Naive thymus-derived CD8-positive, alpha-beta T cell (primary cell): Measurements from ENCODE around the gene LMO7. TPM values are rescaled to one million over a fixed set of nuclear protein-coding genes. Genes with fewer than 3 reads are reported as not detected.
"Not testable (repeated sequence)": the region's sequence is repeated elsewhere in the genome, so short reads cannot be mapped to it uniquely, and the experiment has no call there.

Experiments used
- ATAC-seq, 2 donors: fragments of 150-1000 bp; cut with Tn5 transposase in 1 of 2; sonication (Bioruptor Pico), chemical (Tn5 transposase) in 1 of 2; 1 replicate in 1 of 2; 2 replicates in 1 of 2; pipeline ENCODE4 v1.10.0; 2021; ENCODE audit warnings: mild to moderate bottlenecking in 2 of 2, moderate library complexity in 2 of 2
- POLR2A ChIA-PET: fragments of 350-600 bp; sonication (Branson Sonifier 250); formaldehyde crosslinking; loops from one replicate; lab custom pipeline; 2021; ENCODE audit warnings: antibody characterized with exemption; lab: Charles Lee
- DNase-seq, 10 donors: peaks; one replicate each; pipeline versions ENCODE4 v3.0.0 to v3.0.0-alpha.2; 2020 to 2022
- H3K27ac Mint-ChIP-seq, 10 donors: one replicate each; pipeline ENCODE4 v1.8.0; 2020 to 2022; ENCODE audit warnings: mild to moderate bottlenecking in 10 of 10, mixed read lengths in 10 of 10, moderate library complexity in 4 of 10, inconsistent platforms in 1 of 10
- H3K27me3 Mint-ChIP-seq, 5 donors: one replicate each; pipeline ENCODE4 v1.8.0; 2021 to 2022; ENCODE audit warnings: mixed read lengths in 5 of 5
- H3K36me3 Mint-ChIP-seq, 3 donors: one replicate each; pipeline ENCODE4 v1.8.0; 2020 to 2022; ENCODE audit warnings: mixed read lengths in 3 of 3, mild to moderate bottlenecking in 2 of 3, inconsistent platforms in 1 of 3
- H3K4me1 Mint-ChIP-seq, 4 donors: one replicate each; pipeline ENCODE4 v1.8.0; 2021 to 2022; ENCODE audit warnings: mixed read lengths in 4 of 4
- H3K4me3 Mint-ChIP-seq, 10 donors: one replicate each; pipeline ENCODE4 v1.8.0; 2020 to 2022; ENCODE audit warnings: mild to moderate bottlenecking in 10 of 10, mixed read lengths in 10 of 10, moderate library complexity in 6 of 10, inconsistent platforms in 1 of 10
- H3K9me3 Mint-ChIP-seq, 9 donors: one replicate each; pipeline ENCODE4 v1.8.0; 2020 to 2022; ENCODE audit warnings: mixed read lengths in 9 of 9, mild to moderate bottlenecking in 3 of 9, inconsistent platforms in 1 of 9, moderate library complexity in 1 of 9
- polyA plus RNA-seq, 3 donors: library from polyadenylated mRNA; unstranded; fragments of 300-500 nt; fragmentation: Illumina TruSeq; gene quantifications; one replicate each; pipeline ENCODE4 v1.2.3, GENCODE V29; 2021
- total RNA-seq, 8 experiments: library from RNA in 2 of 8; stranded (reverse) in 2 of 8; gene quantifications; one replicate each; pipeline ENCODE4 v1.2.3 and lab custom pipeline; 2021 to 2026

LMO7 gene
- total and polyA plus RNA-seq, 5 experiments from 2014 or later: 23.0 to 66.1 (median 35.8) TPM

GRCh38 chr13:75789451-75790197 is 153.5 kb downstream of the LMO7 start:
- POLR2A ChIA-PET: no interaction called here
- Mint-ChIP-seq H3K4me3 (no peak overlapping the region), H3K9me3 (peaks cover 0 to 3% (median 0%) of the 10 kb centered on the region in 9 donors), H3K27ac (no peak overlapping the region), H3K36me3 (peaks cover 0 to 22% (median 20%) of the 10 kb centered on the region in 3 donors), H3K27me3 (no peaks in the 10 kb centered on the region), H3K4me1 (peaks cover 7 to 26% (median 12%) of the 10 kb centered on the region in 4 donors)
- ATAC-seq (no peak), DNase-seq (no peak)

DNA sequence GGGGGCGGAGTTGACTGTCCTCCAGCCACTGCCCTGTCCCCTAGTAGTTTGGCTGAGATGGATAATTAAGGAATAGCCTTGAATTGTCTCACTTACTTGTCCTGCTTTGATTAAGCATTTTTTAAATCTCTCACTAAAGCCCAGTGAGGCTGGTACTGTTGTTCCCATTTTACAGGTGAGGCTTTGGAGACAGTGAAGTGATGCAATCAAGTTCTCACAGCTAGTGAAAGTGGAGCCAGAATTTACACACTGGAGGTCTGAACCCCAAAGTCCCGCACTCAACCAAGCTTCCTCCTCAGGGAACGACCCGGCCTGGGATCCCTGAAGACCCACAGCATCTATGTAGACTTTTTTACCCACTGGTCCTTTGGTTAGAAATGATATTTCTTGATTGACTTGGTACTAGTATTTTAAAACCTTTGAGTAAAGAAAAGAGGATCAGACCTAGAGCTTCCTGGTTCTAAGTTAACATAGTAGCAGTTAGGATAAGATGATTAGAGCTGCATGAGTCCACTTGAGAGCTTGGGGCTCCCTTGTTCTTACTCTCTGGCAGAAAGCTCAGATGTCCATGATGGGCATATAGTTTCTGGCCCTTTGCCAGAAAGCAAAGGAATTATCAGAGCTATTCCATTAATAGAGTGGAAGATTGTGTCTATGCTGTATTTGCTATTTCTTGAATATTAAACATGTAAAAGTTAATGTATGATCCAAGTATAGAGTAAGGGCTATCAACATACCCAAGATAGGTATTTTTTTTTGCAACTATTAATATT is 154.3 kb downstream of the LMO7 start:
- ATAC-seq (no peak), DNase-seq (no peak)
- no peaks in the 10 kb centered on the region for H3K27me3 Mint-ChIP-seq
- peaks cover 0 to 3% (median 0%) of the 10 kb centered on the region in 9 donors for H3K9me3 Mint-ChIP-seq
- H3K4me1 Mint-ChIP-seq: peaks cover 5 to 24% (median 12%) of the 10 kb centered on the region in 4 donors
- H3K36me3 Mint-ChIP-seq: peaks cover 0 to 23% (median 20%) of the 10 kb centered on the region in 3 donors
- POLR2A ChIA-PET: no interaction called here
- no peak overlapping the region for H3K27ac Mint-ChIP-seq
- no peak overlapping the region for H3K4me3 Mint-ChIP-seq

- Mint-ChIP-seq H3K27me3 (no peaks in the 10 kb centered on the region), H3K36me3 (peaks cover 8 to 42% (median 29%) of the 10 kb centered on the region in 3 donors), H3K9me3 (peaks cover 0 to 3% (median 0%) of the 10 kb centered on the region in 9 donors), H3K4me3 (no peak overlapping the region), H3K4me1 (peaks cover 5 to 22% (median 11%) of the 10 kb centered on the region in 4 donors), H3K27ac (peak overlapping the region in 2 of 10 donors; percentile 16 to 27)
- DNase-seq (no peak), ATAC-seq (no peak)
- POLR2A ChIA-PET: no interaction called here
Observed at GRCh38 chr13:75792526-75793187, 156.5 kb downstream of the LMO7 start.

DNA sequence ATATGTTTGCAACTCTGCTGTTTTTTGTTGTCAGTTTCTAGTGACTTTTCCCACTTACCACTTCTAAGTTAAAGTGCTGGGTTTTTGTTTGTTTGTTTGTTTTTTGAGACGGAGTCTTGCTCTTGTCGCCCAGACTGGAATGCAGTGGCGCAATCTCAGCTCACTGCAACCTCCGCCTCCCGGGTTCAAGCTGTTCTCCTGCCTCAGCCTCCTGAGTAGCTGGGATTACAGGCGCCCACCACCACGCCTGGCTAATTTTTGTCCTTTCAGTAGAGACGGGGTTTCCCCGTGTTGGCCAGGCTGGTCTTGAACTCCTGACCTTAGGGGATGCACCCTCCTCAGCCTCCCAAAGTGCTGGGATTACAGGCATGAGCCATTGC is 157.0 kb downstream of the LMO7 start:
- H3K27me3 Mint-ChIP-seq, H3K9me3 Mint-ChIP-seq, H3K4me3 Mint-ChIP-seq, DNase-seq, ATAC-seq, POLR2A ChIA-PET, H3K27ac Mint-ChIP-seq: not testable (repeated sequence)
- H3K4me1 Mint-ChIP-seq: peaks cover 5 to 22% (median 12%) of the 10 kb centered on the region in 4 donors
- peaks cover 8 to 47% (median 34%) of the 10 kb centered on the region in 3 donors for H3K36me3 Mint-ChIP-seq

DNA sequence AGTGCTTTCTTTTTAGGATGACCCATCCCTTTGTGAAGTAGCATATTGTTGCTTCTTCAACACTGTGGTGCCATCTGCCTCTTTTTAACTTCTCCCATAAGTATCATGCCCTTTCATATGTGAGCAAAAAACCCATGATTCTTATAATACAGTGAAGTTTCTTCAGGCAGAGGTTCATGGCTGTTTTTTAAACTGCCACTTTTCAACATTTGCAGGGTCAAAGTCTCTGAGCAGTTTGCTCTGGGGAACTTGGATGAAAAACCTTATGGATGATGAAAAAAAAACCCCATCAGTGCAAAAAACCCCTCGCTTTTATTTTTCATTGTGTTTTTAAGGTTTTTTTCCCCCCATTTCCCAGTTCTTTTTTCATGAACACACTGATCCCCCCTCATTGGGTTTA is 158.5 kb downstream of the LMO7 start:
- ATAC-seq: no peak
- Mint-ChIP-seq H3K27ac (no peak overlapping the region), H3K9me3 (peaks cover 0 to 3% (median 0%) of the 10 kb centered on the region in 9 donors), H3K4me1 (peaks cover 5 to 22% (median 12%) of the 10 kb centered on the region in 4 donors), H3K4me3 (no peak overlapping the region), H3K36me3 (peaks cover 8 to 53% (median 46%) of the 10 kb centered on the region in 3 donors), H3K27me3 (no peaks in the 10 kb centered on the region)
- DNase-seq: no peak
- POLR2A ChIA-PET: no interaction called here

DNA sequence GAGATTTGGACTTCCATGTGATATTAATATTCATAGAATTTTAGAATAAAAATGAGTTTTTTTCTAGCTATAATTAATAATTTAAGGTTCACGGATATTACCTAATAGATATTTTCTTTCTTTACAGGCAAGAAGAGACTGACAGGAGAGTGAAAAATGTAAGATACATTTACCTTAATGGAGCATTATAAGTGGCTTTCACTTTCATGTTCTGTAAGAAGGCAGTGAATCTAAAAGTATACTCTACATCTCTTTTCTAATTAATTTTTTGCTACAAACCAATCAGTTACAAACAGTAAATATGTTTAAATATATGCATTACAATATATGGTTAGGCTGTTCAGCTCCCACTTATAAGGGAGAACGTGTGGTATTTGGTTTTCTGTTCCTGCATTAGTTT is 159.1 kb downstream of the LMO7 start:
- ATAC-seq (no peak), DNase-seq (no peak)
- Mint-ChIP-seq H3K4me3 (no peak overlapping the region), H3K27ac (peak overlapping the region in 1 of 10 donors; percentile 9), H3K27me3 (no peaks in the 10 kb centered on the region), H3K4me1 (peaks cover 5 to 22% (median 12%) of the 10 kb centered on the region in 4 donors), H3K9me3 (peaks cover 0 to 3% (median 0%) of the 10 kb centered on the region in 9 donors), H3K36me3 (peaks cover 8 to 53% (median 44%) of the 10 kb centered on the region in 3 donors)
- POLR2A ChIA-PET: no interaction called here

DNA sequence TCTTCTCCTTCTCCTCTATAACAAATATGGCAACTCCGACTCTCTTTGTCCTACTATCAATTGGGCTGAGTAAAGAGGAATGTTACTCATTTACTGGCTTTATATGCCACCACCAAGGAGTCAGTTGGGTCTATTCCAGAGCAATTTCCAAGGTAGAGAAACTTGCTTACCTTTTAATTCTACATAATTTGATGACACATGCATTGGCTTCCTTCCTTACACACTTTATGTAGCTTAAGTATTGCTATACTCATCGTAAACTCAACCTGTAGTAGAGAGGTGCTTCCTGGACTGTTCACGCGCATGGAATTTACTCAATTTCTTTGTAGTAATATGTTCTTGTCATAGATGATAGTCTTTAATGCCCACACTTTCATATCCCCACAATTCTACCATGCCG is 160.7 kb downstream of the LMO7 start:
- H3K4me1 Mint-ChIP-seq: peaks cover 5 to 30% (median 18%) of the 10 kb centered on the region in 4 donors
- H3K9me3 Mint-ChIP-seq: peaks cover 0 to 3% (median 0%) of the 10 kb centered on the region in 9 donors
- DNase-seq (no peak), ATAC-seq (no peak)
- no peaks in the 10 kb centered on the region for H3K27me3 Mint-ChIP-seq
- POLR2A ChIA-PET: no interaction called here
- H3K4me3 Mint-ChIP-seq: no peak overlapping the region
- H3K36me3 Mint-ChIP-seq: peaks cover 8 to 51% (median 43%) of the 10 kb centered on the region in 3 donors
- peak overlapping the region in 1 of 10 donors; percentile 19 for H3K27ac Mint-ChIP-seq

- H3K36me3 Mint-ChIP-seq: peaks cover 8 to 48% (median 42%) of the 10 kb centered on the region in 3 donors
- H3K9me3 Mint-ChIP-seq: peaks cover 0 to 3% (median 0%) of the 10 kb centered on the region in 9 donors
- H3K4me1 Mint-ChIP-seq: peaks cover 9 to 28% (median 18%) of the 10 kb centered on the region in 4 donors
- no peaks in the 10 kb centered on the region for H3K27me3 Mint-ChIP-seq
- no peak for DNase-seq
- ATAC-seq: no peak
- H3K27ac Mint-ChIP-seq: no peak overlapping the region
- no peak overlapping the region for H3K4me3 Mint-ChIP-seq
- POLR2A ChIA-PET: no interaction called here
Observed at GRCh38 chr13:75797239-75797638, 161.1 kb downstream of the LMO7 start.

- no peaks in the 10 kb centered on the region for H3K27me3 Mint-ChIP-seq
- no peak overlapping the region for H3K4me3 Mint-ChIP-seq
- no peak for DNase-seq
- no peak for ATAC-seq
- POLR2A ChIA-PET: interaction anchor here (0.6 kb wide), 1 partner anchor 47 kb away, joined by 8 read pairs; no protein-coding TSS in a partner anchor
- peaks cover 0 to 3% (median 0%) of the 10 kb centered on the region in 9 donors for H3K9me3 Mint-ChIP-seq
- peaks cover 8 to 45% (median 39%) of the 10 kb centered on the region in 3 donors for H3K36me3 Mint-ChIP-seq
- peak overlapping the region in 2 of 10 donors; percentile 26 to 54 for H3K27ac Mint-ChIP-seq
- H3K4me1 Mint-ChIP-seq: peaks cover 13 to 29% (median 21%) of the 10 kb centered on the region in 4 donors
Observed at GRCh38 chr13:75797719-75798118, 161.6 kb downstream of the LMO7 start.

GRCh38 chr13:75798353-75799255 is 162.5 kb downstream of the LMO7 start:
- POLR2A ChIA-PET: interaction anchor here (0.6 kb wide), 1 partner anchor 48 kb away, joined by 8 read pairs; no protein-coding TSS in a partner anchor
- H3K36me3 Mint-ChIP-seq: peaks cover 8 to 45% (median 37%) of the 10 kb centered on the region in 3 donors

DNA sequence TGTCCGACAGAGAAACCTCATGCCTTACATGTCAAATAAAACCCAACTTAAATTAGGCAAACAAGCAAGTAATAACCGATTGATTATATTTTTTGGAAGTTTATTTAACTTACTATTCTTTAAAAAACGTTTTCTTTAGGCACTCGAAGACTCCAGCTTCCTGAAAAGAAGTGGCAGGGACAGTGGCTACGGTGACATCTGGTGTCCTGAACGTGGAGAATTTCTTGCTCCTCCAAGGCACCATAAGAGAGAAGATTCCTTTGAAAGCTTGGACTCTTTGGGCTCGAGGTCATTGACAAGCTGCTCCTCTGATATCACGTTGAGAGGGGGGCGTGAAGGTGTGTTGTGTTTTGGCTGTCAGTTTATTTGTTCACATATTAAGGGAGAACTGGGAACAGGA is 164.4 kb downstream of the LMO7 start:
- POLR2A ChIA-PET: no interaction called here
- no peak for ATAC-seq
- H3K27me3 Mint-ChIP-seq: no peaks in the 10 kb centered on the region
- H3K4me1 Mint-ChIP-seq: peaks cover 13 to 38% (median 28%) of the 10 kb centered on the region in 4 donors
- H3K9me3 Mint-ChIP-seq: no peaks in the 10 kb centered on the region
- DNase-seq: no peak
- H3K27ac Mint-ChIP-seq: peak overlapping the region in 9 of 10 donors; percentile 0 to 81 (median 65)
- peaks cover 16 to 62% (median 45%) of the 10 kb centered on the region in 3 donors for H3K36me3 Mint-ChIP-seq
- peak overlapping the region in 2 of 10 donors; percentile 42 to 45 for H3K4me3 Mint-ChIP-seq

More at GRCh38 chr13:75798353-75799255, 162.5 kb downstream of the LMO7 start:
- Mint-ChIP-seq H3K27me3 (no peaks in the 10 kb centered on the region), H3K4me1 (peaks cover 16 to 36% (median 26%) of the 10 kb centered on the region in 4 donors), H3K4me3 (no peak overlapping the region), H3K9me3 (peaks cover 0 to 3% (median 0%) of the 10 kb centered on the region in 9 donors), H3K27ac (peak overlapping the region in 2 of 10 donors; percentile 27 to 43)
- ATAC-seq (no peak), DNase-seq (no peak)
